HG03565 (cell line): Measurements from ENCODE around the gene LAMA5.

Experiments
- ATAC-seq: cut with Tn5 transposase; IDR thresholded peaks from one replicate; pipeline ENCODE4 v1.9.1; 2021; ENCODE audit warnings: mild to moderate bottlenecking, moderate library complexity; ENCODE audit not compliant: unreplicated experiment

LAMA5 gene

DNA sequence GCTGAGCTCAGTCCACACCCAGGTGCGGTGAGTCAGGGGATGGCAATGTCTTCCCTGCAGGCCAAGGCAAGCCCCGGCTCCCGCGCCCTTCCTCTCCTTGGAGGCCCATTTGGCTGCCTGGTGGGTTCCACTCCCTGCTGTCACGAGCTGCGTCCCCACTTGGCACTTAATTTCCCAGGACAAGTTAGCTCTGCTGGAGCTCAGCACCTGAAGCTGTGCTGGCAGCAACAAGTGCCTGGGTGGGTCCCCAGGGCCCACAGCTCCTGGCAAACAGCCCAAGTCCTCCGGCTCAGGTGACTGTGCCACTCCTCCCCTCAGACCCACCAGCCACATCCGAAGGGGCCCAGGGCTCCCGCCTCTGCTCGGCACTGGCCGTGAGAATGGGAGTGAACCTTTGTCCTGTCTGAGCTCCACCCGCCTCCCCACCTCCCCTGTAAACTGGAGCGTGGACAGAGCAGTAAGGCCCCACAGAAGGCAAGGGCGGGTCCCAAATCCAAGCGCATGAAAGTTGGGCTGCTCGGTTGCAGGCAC is 16.9 kb downstream of the LAMA5 start:
- no peak for ATAC-seq

DNA sequence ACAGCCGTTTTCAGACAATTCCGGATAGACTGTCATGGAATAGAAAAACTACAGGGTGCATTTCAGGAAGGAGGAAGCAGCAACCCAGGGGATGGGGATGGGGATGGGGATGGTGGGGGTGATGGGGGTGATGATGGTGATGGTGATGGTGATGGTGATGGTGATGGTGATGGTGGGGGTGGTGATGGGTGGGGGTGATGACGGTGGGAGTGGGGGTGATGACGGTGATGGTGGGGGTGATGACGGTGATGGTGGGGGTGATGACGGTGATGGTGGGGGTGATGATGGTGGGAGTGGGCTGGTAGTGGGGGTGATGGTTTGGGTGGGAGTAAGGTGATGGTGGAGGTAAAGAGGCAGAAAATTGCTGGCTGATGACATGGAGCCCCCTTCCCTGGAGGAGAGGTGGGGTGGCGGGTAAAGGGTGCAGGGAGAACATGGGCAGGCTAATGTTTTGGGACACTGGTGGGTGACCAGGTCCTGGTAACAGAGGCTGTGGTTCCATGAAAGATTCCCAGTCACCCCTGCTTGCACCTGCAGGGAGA is 17.5 kb downstream of the LAMA5 start:
- no peak for ATAC-seq

DNA sequence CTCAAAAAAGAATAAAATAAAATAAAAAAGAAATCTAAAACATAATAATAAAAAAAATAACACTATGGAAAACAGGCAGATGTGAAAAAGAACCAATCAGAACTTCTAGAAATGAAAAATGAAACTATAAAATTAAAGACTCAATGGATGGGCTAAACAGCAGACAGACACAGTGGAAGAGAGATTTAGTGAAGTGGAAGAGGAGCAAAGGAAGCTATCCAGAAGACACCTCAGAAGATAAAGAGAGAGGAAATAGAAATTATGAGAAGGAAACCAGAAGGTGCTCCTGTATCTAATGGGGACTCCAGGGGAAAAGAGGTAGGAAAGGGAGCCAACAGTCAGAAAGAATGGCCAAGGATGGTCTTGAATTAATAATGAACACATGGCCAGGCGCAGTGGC is 18.5 kb downstream of the LAMA5 start:
- no peak for ATAC-seq

DNA sequence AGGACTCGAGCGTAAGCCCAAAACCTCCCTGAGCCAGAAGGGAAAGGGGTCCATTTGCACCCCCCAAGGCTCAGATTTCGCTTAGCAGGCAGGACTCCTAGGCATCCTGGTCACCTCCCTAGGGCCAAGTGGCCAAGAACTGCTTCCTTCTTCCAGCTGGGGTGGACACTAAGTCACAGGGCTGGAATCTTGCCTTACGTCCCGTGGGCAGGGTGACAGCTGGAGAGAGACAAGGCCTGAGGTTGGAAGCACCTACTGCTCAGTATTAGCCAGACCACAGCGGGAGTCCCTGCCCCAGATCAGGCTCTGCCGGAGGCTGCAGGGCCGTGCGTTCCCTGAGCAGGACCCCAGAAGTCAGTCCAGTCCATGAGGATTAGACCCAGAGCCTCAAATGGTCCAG is 19.7 kb downstream of the LAMA5 start:
- no peak for ATAC-seq

DNA sequence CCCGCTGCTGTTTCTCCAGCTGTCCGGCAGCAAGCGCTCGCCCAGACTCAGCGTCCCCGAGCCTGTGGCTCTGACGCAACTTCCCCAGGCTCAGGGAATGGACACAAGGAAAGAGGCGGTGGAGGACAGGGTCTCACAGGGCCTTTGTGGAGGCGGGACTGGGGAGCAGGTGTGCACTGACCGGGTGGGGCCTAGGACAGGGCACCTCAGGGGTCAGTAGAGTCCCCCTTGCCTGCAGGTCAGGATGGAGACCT is 20.0 kb downstream of the LAMA5 start:
- no peak for ATAC-seq

DNA sequence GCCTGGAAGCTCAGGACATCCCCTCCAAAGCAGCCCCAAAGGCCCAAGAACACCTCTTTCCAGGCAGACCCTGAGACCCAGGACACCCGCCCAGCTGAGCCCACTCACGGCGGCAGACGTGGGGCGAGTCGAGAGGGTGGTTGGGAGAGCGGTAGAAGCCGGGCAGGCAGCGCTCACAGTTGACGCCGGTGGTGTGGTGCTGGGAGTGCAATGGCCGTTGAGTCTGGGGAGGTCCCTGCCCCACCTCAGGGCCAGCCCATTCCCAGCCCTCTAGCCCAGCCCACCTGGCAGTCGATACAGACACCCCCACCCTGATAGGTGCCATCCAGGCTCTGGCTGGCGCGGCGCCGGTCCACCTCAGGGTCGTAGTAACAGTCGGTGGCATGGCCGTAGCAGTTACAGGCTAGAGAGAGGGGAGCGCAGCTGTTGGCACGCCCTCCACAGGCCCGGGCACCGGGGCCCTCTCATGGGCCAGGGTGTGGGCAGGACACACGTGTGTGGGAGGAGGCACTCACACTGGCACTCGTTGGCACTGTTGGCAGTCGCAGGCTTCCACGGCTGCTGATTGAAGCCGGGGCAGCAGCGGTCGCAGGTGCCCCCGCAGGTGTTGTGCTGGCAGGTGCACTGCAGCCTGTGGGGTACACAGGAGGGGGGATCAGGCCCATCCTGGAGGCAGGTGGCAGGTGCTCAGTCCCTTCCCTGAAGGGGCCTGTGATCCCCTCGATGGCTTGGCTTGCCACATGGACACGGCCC is 20.5 kb downstream of the LAMA5 start:
- no peak for ATAC-seq

DNA sequence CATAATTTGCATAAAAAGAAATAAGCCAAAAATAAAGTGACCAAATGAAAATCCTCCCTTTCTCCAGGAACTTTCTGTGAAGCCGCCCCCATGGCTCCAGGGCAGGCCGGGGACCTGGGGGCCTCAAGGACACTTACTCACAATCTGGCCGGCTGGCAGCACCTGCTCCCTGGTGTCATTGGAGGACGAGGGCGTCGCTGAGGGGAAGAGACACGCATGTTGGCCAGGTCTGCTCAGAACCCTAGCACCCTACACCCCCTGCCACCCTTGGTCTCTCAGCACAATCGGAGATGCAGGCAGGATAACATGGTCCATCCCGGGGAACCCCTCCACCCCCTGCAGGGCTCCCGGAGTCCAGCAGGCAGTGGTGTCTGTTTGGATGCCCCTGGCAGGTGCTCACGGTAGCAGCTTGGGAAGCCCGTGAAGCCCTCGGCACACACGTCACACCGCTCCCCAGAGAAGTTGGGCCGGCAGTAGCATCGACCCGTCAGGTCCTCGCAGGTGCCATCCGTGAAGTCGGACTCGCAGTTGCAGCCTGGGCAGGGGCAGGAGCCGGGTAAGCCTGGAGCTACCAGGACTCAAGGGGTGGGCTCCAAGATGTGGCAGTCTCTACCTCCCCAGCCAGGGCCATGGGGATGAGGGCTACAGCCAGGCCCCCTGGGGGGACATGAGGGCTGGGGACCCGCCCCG is 21.3 kb downstream of the LAMA5 start:
- ATAC-seq = no peak

DNA sequence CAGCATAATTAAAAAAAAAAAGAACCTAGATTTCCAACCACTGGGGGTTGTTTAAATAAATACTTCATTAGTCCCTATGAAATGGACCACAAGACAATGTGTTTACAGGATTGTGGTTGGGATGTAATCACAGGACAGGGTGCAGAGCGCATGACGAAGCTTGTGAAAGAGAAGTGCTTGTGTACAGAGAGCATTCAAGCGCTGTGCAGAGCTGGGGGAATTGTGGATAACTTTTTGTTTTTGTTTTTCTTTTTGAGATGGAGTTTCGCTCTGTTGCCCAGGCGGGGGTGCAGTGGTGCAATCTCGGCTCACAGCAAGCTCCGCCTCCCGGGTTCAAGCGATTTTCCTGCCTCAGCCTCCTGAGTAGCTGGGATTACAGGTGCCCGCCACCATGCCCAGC is 22.3 kb downstream of the LAMA5 start:
- no peak for ATAC-seq

DNA sequence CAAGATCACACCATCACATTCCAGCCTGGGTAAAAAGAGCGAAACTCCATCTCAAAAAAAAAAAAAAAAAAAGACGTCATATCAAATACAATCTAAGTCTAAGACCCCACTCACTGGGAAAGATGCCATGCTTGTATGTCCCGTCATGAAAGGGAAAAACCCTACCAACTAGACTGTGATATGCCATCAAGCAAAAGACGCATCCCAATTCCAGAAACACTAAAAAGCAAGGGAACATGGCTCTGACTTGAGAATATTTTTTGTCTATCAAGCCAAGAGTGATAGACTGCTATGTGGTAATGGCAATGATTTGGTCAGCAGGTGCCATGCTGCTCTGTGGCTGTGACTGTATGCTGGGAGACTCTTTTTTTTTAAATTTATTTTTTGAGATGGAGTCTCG is 23.0 kb downstream of the LAMA5 start:
- no peak for ATAC-seq

DNA sequence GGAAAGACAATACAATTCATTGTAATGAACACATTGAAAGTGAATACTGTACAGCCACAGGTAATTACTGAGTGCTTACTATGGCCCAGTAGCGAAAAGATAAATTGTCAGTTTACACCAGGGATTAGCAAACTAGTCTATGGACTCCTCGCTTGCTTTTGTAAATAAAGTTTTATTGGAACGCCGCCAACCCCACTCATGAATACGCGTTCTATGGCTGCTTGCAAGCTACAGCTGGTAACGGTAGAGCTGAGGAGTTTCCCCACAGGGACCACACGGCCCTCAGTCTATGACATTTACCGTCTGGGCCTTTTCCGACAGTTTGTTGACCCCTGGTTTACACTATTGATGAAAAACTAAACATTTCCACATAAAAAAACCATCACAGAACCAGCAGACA is 24.2 kb downstream of the LAMA5 start:
- no peak for ATAC-seq

DNA sequence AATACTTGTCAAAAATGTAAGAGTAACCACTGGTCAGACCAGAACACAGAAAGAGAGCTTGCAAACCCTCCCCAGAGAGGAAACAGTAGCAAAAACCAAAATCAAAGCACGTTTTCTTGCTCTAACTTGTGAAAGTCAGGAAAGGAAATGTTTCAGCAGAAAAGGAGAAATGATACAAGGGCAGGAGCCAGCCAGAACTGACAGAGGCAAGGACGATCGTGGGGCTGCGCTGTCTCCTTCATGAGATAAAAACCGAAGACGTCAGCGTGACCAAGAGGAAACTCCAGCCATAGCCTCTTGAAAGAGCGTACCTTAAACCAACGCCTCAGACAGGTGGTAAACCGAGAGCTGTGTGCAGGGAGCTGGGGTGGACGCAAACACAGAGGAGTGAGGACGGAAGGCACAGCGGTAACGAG is 27.5 kb downstream of the LAMA5 start:
- ATAC-seq = peak; percentile 60

DNA sequence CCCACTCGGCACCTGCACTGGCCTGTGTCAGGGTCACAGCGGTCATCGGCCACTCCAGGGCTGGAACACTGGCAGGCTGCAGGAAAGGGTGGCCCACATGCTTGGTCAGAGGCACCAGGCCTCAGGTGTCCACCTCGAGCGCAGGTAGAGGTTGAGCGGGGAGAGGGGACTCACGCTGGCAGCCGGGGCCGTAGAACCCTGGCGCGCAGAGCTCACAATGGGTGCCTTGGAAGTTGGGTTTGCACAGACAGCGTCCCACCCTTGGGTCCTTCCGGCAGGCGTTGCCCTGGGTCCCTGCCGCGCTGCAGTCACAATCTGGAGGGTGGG is 28.9 kb downstream of the LAMA5 start:
- no peak for ATAC-seq

DNA sequence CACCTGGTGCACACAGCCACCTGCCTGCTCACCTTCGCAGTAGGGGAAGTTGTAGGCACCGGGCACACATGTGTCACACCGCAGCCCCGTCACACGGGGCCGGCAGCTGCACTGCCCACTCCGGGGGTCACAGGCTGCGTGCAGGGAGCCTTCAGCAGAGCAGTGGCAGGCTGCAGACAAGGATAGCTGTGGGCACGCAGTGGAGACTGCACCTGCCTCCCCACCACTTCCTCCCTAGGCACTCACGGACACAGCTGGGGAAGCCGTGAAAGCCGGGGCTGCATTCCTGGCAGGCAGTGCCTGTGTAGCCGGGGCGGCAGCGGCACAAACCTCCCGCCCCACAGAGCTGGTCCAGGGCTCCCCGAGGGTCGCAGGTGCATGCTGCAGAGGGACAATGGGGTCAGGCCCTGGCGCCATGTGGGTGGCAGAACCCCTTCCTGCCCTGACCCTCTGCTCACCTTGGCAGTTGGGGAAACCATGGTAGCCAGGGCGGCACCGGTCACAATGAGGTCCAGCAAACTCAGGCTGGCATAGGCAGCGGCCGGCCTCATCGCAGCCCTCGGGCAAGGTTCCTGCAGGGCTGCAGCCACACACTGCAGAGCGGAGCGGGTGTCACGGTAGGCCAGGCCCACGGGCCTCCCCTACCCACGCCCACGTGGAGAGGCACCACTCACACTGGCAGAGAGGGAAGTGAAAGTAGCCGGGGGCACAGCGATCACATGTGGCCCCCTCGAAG is 29.4 kb downstream of the LAMA5 start:
- ATAC-seq = no peak

DNA sequence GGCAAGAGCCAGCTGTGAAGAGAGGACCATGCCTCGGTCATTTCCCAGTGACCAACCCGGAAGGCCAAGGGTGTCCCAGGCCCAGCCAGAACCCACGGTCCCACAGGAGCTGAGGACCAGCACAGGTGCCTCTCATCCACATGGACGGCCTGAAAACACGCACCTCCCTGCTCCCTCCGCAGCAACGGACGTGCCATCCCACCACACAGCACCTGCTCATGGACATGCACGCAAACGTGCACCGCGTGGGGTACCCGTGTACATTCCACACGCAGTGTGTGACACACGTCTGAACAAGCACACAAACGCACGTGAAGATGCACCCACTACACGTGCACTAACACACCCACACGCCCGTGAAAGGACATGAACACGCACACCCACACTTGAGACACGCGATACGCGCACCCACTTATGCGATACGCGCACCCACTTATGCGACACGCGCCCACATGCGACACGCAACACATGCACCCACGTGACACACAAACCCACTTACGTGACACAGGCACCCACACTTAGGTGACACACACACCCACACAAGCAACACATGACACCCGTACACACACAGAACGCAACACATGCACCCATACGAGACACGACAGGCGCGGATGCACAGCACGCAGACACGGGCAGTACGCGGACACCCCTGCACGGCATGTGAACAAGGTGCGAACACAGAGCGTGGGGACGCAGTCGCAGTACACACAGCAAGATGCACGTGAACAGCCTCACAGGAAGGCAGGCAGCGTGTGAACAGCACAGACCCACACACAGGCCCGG is 30.1 kb downstream of the LAMA5 start:
- ATAC-seq = no peak

DNA sequence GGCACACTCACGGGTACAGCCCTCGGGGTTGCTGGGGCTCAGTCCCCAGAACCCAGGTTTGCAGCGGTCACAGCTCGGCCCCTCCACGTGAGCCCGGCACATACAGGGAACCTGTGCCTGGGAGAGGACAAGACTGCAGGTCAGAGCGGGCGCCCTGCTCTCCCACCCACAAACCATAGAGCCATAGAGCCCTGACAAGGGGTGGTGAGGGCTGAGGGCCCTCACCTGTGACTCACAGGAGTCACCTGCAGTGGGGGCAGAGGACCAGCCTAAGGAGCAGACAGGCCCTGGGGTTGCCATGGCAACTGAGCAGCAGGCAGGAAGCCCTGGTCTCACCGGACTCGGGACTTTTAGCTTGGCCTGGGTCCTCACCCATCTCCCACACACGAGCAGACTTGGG is 30.8 kb downstream of the LAMA5 start:
- no peak for ATAC-seq

DNA sequence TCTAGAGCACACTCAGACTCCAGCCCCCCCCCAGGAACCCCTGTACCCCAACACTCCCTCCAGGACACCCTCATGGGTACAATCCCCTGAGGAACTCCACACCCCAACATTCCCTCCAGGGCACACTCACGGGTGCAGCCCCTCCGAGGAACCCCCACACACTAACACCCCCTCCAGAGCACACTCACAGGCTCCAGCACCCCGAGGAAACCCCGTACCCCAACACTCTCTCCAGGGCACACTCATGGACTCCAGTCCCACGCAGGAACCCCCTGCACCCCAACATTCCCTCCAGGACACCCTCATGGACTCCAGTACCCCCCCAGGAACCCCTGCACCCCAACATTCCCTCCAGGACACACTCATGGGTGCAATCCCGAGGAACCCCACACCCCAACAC is 31.6 kb downstream of the LAMA5 start:
- no peak for ATAC-seq

DNA sequence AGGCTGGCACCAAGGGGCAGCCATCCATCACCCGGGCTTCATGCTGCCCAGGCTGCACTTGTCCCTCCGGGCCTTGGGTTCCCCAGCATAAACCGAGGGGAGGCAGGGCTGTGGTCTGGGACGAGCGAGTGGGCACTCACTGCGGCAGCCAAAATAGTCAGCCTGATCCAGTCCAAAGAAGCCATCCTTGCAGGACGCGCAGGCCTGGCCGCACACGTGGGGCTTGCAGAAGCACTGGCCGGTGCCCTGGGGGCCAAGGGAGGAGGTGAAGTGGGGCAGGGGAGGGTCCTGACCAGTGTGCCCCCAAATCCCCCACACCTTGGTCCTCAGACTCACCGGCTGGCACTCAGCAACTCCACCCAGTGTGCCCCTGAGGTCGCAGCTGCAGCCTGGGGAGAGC is 32.2 kb downstream of the LAMA5 start:
- ATAC-seq = no peak

DNA sequence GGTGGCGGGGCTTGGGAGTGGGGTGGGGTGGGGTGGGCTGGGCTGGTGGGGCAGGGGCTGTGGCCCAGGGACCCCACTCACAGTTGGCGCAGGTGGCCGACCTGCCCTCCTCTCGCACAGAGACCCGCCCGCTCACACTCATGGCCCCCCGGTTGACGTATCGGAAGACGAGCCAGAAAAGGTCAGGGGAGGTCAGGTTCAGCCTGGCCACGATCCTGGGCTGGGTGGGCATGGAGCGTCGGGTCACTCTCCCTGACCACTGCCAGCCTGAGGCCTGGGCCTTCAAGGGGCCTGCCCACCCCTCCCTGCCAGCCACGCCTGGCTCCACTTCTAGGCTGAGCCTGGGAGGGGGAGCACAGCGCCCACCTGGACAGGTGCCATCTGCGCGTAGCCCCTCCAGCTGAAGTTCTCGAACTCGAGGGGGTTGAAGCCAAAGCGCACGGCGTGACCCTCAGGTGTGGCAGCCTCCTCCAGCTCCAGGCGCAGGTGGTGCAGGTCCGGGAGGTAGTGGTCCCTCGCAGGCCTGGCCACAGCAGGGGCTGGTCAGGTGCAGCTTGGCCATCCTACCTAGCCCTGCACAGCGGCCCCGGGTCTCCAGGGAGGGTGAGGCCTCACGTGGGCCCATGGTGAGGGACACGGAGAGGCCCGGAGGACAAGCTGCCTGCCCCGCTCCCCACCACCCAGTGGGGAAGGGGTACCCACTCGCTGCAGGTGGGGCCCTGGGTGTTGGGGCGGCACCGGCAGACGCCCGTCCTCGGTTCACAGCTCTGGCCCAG is 33.1 kb downstream of the LAMA5 start:
- no peak for ATAC-seq

DNA sequence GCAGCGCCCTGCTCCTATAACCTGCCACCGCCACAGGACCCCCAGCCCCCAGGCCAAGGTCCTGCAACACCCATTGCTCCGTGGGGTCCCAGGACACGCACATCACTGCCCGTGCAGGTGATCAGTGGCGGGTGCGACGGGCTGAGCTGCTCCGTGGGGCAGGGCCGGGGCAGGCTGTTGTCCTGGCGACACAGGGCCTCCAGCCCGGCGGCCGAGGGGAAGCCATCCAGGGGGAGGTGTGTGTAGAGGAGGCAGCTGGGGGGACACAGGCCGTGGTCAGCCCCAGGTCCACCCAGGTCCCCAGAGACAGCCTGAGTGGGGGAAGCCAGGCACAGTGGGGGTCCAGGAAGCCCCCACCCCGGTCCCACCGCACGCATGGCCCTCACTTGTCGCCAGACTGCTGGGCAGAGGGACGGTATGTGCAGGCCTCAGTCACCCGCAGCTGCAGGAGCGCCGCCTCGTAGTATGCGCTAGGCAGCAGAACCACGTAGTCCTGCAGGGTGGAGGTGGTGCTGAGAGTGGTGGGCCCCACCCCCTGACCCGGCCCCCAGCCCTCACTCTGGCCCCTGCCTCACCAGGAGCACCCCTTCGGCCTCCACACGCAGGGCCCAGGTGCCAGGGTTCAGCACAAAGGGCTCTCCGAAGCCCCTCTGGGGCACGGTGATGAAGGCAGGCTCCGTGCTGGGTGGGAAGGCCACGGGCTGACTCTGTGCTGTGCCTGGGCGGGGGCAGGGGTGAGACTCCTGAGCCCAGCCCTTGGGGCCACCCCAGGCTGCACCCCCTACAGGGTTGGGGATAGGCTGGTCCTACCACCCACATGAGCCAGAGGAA is 33.9 kb downstream of the LAMA5 start:
- no peak for ATAC-seq

DNA sequence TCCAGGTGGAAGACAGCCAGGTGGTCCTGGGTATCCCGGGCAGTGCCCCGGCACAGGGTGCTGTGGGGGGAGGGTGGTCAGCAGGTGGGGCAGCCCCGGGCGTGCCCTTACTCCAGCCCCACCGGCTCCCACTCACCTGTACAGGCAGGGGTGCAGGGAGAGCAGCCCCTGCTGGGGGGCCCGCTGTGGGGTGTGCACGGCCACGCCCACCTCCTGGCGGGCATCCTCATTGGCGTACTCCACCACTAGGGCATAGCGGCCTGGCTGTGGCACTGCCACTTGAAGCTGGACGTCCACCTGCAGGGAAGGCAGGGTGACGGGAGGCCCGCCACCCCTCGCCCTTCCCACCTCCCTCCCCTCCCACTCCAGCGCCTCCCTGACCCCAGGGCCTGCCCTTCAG is 34.7 kb downstream of the LAMA5 start:
- ATAC-seq = no peak
